Mesothelial cell of epicardium (in vitro differentiated cells): ENCODE data around the gene TAC4. TPM values are rescaled to one million over a fixed set of nuclear protein-coding genes. Genes with fewer than 3 reads are reported as not detected.
A peak's percentile ranks its signal among the peaks of the same experiment; 100 is the strongest.

Source experiments
- DNase-seq, 2 experiments: peaks; one replicate each; pipeline ENCODE4 v3.0.0; 2021; ENCODE audit warnings: low spot score in 2 of 2; ENCODE audit not compliant: unreplicated experiment in 2 of 2
- H3K27ac Mint-ChIP-seq: 2 replicates; pipeline ENCODE4 v1.8.0; 2021; ENCODE audit warnings: mixed read lengths
- H3K27me3 Mint-ChIP-seq: 2 replicates; pipeline ENCODE4 v1.8.0; 2021; ENCODE audit warnings: low read depth, mixed read lengths
- H3K36me3 Mint-ChIP-seq: 2 replicates; pipeline ENCODE4 v1.8.0; 2021; ENCODE audit warnings: mixed read lengths
- H3K4me1 Mint-ChIP-seq: 2 replicates; pipeline ENCODE4 v1.8.0; 2021; ENCODE audit warnings: mixed read lengths
- H3K4me3 Mint-ChIP-seq: 2 replicates; pipeline ENCODE4 v1.8.0; 2021; ENCODE audit warnings: mild to moderate bottlenecking, moderate library complexity, mixed read lengths
- H3K9me3 Mint-ChIP-seq: 2 replicates; pipeline ENCODE4 v1.8.0; 2021; ENCODE audit warnings: mixed read lengths
- CTCF ChIP-seq: fragments of 200-600 bp; sonication (generic); IDR thresholded peaks from one replicate; pipeline ENCODE4 v1.5.0; 2021; ENCODE audit warnings: antibody characterized with exemption; ENCODE audit not compliant: unreplicated experiment
- total RNA-seq: library from RNA; stranded (reverse); gene quantifications from 3 replicates; pipeline ENCODE4 v1.2.1, GENCODE V29; 2021

TAC4 gene
- total RNA-seq, 1 donor from 2014 or later: not detected

- TF ChIP-seq CTCF: peak; percentile 99
- H3K9me3 Mint-ChIP-seq: no peaks in the 10 kb centered on the region
- H3K4me3 Mint-ChIP-seq: peak overlapping the region; percentile 50
- peaks cover 29% of the 10 kb centered on the region for H3K4me1 Mint-ChIP-seq
- peaks cover 11% of the 10 kb centered on the region for H3K27me3 Mint-ChIP-seq
- H3K36me3 Mint-ChIP-seq: no peaks in the 10 kb centered on the region
- peak; percentile 76 to 91 for DNase-seq
- no peak overlapping the region for H3K27ac Mint-ChIP-seq
These were observed 32.6 kb upstream of the TAC4 start for GRCh38 chr17:49880291-49881053.

- no peak for TF ChIP-seq CTCF
- H3K27me3 Mint-ChIP-seq: peaks cover 11% of the 10 kb centered on the region
- H3K4me1 Mint-ChIP-seq: peaks cover 34% of the 10 kb centered on the region
- no peaks in the 10 kb centered on the region for H3K36me3 Mint-ChIP-seq
- DNase-seq: no peak
- no peaks in the 10 kb centered on the region for H3K9me3 Mint-ChIP-seq
- H3K27ac Mint-ChIP-seq: no peak overlapping the region
- no peak overlapping the region for H3K4me3 Mint-ChIP-seq
These were observed 31.3 kb upstream of the TAC4 start for GRCh38 chr17:49878931-49879904.

- H3K4me1 Mint-ChIP-seq: peaks cover 35% of the 10 kb centered on the region
- no peak overlapping the region for H3K4me3 Mint-ChIP-seq
- H3K27me3 Mint-ChIP-seq: peaks cover 8% of the 10 kb centered on the region
- DNase-seq: no peak
- no peaks in the 10 kb centered on the region for H3K36me3 Mint-ChIP-seq
- no peak for TF ChIP-seq CTCF
- no peaks in the 10 kb centered on the region for H3K9me3 Mint-ChIP-seq
- peak overlapping the region; percentile 77 for H3K27ac Mint-ChIP-seq
These were observed 27.8 kb upstream of the TAC4 start for GRCh38 chr17:49875685-49876084.

GRCh38 chr17:49874911-49875310 is 27.0 kb upstream of the TAC4 start:
- H3K4me1 Mint-ChIP-seq: peaks cover 30% of the 10 kb centered on the region
- no peaks in the 10 kb centered on the region for H3K9me3 Mint-ChIP-seq
- H3K4me3 Mint-ChIP-seq: no peak overlapping the region
- DNase-seq: no peak
- H3K36me3 Mint-ChIP-seq: no peaks in the 10 kb centered on the region
- H3K27ac Mint-ChIP-seq: no peak overlapping the region
- TF ChIP-seq CTCF: no peak
- H3K27me3 Mint-ChIP-seq: peaks cover 4% of the 10 kb centered on the region

GRCh38 chr17:49873926-49874325 is 26.1 kb upstream of the TAC4 start:
- no peak overlapping the region for H3K4me3 Mint-ChIP-seq
- no peaks in the 10 kb centered on the region for H3K27me3 Mint-ChIP-seq
- peaks cover 32% of the 10 kb centered on the region for H3K4me1 Mint-ChIP-seq
- no peaks in the 10 kb centered on the region for H3K9me3 Mint-ChIP-seq
- TF ChIP-seq CTCF: no peak
- no peaks in the 10 kb centered on the region for H3K36me3 Mint-ChIP-seq
- no peak overlapping the region for H3K27ac Mint-ChIP-seq
- DNase-seq: no peak
